Measurements from ENCODE around the gene GMPS.
A peak's percentile ranks its signal among the peaks of the same experiment; 100 is the strongest.
"Not testable (repeated sequence)": the region's sequence is repeated elsewhere in the genome, so short reads cannot be mapped to it uniquely, and the experiment has no call there.

Gene GMPS

DNA sequence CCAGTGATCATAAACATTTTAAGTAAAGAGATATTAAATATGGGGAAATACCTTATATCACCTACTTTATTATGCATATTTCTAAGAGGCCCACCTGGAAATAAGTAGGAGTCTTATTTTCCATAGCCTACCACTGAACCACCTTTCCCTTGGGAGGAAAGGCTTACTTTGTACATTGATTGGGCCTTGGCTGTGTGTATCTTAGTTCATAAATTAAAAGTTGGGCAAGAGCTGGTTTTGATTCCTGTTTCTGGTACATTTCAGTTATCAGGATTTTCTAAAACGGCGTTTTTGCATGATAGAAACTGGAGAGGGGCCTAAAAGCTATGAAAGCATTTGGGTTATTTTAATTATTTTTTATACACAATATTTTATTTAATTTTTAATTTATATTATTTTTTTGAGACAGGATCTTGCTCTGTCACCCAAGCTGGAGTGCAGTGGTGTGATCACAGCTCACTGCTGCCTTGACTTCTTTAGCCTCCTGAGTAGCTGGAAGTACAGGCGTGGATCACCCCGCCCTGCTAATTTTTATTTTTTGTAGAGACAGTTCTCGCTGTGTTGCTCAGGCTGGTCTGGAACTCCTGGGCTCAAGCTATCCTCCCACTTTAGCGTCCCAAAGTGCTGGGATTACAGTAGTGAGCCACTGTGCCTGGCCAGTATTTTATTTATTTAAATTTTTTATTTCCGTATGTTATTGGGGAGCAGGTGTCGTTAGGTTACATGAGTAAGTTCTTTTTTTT lies 2.6 kb downstream of the GMPS start:
- DNase-seq = no peak

DNA sequence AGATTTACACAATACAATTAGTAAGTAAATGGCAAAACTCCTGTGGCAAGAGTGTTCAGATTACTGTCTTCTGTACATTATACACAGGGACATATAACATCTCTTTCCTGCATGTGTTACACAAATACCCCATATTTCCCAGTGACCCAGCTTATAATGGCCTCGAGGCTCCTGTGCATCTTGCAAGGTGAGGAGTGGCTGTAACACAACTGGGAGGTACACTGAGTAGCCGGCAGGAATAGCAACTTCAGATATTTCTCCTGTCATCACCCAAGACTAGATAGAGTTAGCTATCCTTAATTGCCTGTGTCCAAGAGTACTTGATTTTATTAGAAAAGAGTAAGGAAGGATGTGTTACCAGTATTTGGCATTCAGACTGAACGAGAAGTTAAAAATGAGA lies 5.6 kb downstream of the GMPS start:
- no peak for DNase-seq

GRCh38 chr3:155876503-155876902 lies 6.1 kb downstream of the GMPS start:
- DNase-seq = no peak

DNA sequence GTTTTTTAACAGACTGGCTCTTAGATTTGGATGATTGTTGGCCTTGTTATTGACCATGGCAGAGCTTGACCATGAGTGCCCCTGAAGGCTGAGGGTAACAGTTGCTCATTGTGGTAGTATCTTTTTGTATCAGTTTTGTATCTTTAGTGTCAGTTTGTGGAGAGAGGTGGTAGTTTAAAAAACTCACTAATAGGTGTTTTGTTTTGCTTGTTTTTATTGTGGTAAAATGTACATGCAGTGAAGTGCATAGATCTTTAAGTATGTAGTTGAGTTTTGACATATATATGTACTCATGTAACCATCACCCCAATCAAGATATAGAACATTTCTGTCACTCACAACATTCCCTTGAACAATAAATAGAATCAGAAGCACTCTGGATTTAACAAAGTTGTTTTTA lies 9.8 kb downstream of the GMPS start:
- DNase-seq = no peak

DNA sequence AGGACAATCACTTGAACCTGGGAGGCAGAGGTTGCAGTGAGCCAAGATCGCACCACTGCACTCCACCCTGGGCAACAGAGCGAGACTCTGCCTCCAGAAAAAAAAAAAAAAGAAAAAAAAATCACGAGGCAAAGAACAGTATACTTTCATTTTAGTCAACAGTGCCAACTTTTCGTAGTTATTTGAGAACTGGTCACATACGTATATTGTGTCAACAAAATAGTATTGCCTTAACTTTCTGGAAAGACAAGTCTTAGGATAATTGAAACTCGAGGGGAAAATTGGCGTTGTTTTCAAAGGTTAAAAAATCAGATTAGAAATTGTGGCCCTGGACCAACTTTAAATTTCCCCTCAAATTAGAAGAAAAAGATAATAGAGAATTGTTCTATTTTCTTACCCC lies 13.8 kb downstream of the GMPS start:
- DNase-seq = no peak

DNA sequence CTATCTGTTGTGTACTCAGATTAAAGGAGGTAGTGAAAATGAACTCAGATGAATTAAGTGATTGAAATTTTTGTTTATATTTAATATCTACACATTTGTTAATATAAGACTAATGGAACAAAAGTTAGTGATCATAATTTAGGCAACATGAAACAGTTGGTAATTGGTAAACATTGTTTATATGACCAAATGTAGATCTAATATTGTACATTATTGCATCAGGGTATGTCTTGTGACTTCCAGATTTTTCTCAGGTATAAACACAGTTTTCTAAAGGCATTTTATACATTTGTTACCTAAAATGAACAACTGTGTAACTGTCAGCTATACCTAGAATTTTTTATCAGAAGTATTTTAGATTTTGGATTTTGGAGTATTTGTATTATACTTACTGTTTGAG lies 14.8 kb downstream of the GMPS start:
- DNase-seq = no peak

DNA sequence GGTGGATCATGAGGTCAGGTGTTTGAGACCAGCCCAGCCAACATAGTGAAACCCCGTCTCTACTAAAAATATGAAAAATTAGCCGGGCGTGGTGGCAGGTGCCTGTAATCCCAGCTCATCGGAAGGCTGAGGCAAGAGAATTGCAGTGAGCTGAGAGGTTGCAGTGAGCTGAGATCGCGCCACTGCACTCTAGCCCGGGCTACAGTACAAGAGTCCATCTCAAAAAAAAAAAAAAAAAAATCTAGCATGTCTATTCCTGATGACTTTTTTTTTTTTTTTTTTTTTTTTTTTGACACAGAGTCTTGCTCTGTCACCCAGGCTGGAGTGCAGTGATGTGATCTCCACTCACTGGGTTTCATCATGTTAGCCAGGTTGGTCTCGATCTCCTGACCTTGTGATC lies 15.9 kb downstream of the GMPS start:
- DNase-seq = not testable (repeated sequence)

DNA sequence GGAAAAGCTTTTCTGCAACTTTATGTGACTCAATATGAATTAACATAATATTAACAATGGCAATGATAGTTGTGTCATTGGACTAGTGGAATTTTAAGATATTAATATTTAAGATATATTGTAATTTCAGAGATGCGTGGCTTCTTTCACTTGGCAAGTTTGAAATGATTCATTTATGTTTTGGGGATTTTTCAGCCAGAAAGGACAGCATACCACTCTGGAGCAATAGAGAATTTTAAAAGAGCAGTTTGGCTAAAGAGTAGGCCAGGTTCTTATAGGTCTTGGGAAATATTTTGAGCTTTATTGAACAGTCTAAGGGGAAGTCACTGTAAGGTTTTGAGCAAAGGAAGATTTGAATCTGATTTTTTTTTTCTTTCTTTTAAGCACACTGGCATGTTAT lies 16.5 kb downstream of the GMPS start:
- DNase-seq = no peak

DNA sequence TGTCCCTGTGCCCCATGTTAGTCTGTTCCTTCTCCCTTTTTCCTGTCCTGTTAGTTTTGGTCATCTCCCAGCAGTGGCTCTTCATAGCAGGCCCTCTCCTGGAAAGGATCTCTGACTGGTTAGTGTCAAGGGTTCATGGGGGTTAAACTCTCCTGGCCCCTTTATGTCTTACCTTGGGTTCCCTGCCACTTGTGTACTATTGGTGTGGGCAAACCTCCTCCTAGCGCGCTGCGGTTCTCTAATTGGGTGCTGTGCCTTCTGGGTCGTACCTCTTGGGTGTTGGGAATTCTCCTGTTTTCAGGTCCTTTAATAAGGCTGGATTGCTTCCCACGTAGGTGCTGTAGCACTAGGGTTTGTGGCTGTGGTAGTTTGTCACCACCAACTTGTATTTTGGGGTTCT lies 18.8 kb downstream of the GMPS start:
- no peak for DNase-seq

GRCh38 chr3:155889952-155890351 lies 19.5 kb downstream of the GMPS start:
- no peak for DNase-seq

- peak; percentile 42 for DNase-seq
Measured at GRCh38 chr3:155890671-155891190, 20.3 kb downstream of the GMPS start.

GRCh38 chr3:155891321-155891720 lies 20.9 kb downstream of the GMPS start:
- peak; percentile 12 for DNase-seq

DNA sequence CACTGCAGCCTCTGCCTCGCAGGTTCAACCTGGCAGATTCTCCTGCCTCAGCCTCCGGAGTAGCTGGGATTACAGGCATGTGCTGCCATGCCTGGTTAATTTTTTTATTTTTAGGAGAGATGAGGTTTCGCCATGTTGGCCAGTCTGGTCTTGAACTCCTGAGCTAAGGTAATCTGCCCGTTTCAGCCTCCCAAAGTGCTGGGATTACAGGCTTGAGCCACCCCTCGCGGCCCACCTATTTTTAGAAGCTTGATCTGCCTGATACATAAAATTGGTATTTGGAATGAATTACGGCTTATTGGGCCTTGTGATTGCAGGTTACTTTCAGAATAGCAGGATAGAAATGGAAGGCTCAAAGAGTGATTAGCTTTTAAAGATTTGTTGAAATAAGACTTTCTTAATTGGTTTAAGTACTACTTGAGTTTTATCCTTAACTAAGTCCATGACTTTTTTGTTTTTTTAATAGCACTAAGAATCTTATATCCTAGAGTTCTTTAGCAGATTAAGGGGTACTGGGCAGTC lies 25.0 kb downstream of the GMPS start:
- no peak for DNase-seq

DNA sequence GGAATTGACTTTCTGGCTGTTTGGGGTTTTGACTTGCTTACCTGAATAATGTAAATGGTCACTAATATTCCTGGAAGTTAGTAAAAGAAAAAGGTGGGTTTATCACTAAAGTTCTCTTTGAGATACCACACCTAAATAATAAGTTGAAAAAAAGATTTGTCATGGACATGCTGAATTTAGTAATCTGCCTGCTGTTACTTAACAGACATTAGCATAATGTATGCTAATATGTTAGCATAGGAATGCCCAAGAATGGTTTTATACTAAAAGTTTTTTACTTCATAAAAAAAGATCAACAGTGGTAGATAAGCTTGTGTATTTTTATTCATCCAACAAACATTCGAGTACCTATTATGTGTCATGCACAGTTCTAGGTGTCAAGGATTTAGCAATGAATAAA lies 36.5 kb downstream of the GMPS start:
- no peak for DNase-seq

DNA sequence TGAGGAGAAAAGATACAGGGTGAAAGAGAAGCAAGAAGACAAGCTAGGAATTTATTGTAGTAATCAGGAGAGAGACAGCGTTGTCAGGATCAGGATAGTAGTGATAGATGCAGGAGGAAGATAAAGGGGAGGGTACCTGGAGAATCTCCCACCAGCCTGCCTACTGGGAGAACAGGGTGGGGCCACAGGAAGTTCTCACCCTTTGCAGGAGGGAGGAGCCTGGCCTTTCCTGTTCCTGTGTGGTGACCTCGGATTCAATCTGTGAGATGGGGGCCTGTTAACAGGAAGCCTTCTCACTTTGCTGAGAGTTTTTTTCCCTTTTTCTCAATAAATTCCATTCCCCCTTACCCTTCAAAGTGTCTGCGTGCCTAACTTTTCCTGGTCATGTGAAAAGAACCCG lies 37.6 kb downstream of the GMPS start:
- DNase-seq = no peak

GRCh38 chr3:155908605-155909004 lies 38.2 kb downstream of the GMPS start:
- no peak for DNase-seq

DNA sequence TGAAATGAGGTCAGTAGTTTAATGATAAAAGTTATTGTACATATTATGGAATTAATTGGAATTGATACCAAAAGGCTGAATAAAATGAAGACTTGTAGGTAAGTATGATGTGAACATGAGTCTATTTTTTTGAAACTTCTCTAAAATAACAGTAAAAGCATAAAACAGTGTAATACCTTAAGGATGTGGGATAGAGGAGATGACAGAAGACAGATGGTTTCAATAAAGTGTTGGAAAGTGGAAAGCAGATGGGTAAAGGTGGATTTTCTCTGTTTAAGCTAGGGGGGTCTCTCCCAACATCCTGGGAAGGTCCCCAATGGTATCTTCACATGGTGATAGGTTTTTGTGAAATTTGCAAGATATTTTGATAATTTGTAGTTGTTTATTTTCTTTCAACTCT lies 41.6 kb downstream of the GMPS start:
- no peak for DNase-seq

DNA sequence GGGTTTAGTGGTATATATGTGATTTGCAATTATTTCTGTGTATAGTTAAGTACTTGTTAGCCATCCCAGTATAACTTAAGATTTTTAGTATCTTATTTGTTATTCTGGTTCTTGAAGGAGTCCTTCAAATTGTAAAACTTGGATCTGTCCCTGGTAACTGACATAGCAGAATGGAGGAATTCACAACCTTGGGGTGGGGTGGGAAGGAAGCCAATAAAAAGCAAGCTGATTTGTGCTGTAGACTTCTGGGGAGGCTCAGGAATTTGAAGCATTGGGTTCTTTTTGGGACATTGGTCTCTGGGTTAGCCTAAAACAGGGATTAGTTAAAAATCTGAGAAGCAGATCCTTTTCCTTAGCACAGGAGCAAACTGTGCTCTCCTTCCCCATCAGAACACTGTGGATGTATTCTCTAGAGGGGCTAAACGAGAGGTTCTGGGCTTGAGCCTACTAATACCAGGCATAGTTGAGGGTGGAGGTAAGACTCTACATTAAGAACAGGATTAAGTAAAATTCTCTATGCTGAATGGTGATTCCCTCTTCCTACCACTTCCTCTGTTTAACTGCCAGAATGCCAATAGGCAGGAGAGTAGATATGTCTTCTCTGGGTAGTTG lies 42.2 kb downstream of the GMPS start:
- DNase-seq = no peak

DNA sequence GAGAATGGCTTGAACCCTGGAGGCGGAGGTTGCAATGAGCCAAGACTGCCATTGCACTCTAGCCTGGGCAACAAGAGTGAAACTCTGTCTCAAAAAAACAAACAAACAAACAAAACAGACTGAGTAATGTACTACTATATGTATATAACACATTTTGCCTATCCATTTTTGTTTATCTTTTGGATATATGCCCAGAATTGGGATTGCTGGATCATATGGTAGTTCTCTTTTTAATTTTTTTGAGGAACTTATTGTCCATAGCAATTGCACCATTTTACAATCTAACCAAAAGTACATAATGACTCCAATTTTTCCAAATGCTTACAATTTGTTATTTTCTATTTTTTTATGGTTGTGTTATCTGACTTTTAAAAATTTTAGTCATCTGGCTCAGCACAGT lies 47.3 kb downstream of the GMPS start:
- DNase-seq = no peak

- no peak for DNase-seq
Measured at GRCh38 chr3:155919728-155920127, 49.3 kb downstream of the GMPS start.

- DNase-seq = no peak
Measured at GRCh38 chr3:155921486-155921885, 51.0 kb downstream of the GMPS start.

DNA sequence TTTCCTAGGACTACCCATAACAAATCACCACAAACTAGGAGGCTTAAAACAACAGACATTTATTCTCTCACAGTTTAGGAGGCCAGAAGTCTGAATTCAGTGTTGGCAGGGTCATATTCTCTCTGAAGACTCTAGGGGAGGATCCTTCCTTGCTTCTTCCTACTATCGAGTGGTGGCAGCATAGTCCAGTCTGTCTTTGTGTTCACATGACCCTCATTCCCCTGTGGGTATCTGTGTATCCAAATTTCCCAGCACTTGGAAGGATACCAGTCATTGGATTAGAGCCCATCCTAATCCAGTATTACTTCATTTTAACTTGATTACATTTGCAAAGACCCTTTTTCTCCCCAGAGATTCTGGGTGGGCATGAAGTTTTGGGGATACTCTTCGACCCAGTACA lies 63.8 kb downstream of the GMPS start:
- DNase-seq = no peak

- DNase-seq = no peak
Measured at GRCh38 chr3:155938409-155938808, 68.0 kb downstream of the GMPS start.

DNA sequence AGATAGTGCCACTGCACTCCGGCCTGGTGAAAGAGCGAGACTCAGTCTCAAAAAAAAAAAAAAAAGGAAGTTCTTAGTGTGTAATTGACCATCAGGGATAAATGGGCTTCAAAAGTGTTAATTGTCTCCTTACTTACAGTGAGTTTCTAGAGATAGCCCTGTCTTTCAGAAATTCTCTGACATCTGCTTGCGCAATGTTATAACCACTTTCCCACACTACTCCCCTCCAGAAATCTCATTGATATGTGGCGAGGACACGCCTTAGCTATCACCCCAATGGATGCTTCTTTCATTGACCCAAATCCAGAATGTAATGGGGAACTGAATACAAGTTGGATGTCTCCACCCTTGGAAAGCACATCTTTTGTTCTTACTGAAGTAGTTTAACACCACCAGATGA lies 70.9 kb downstream of the GMPS start:
- DNase-seq = no peak

GRCh38 chr3:155944081-155944480 lies 73.6 kb downstream of the GMPS start:
- no peak for DNase-seq

Data from HCEC 1CT (cell line).